HCEC 1CT (cell line): Measurements from ENCODE around the gene SLC37A3.
"Not testable (repeated sequence)": the region's sequence is repeated elsewhere in the genome, so short reads cannot be mapped to it uniquely, and the experiment has no call there.

Experiments
- DNase-seq: peaks from one replicate; pipeline ENCODE4 v3.0.0-alpha.2; 2017

The SLC37A3 gene

GRCh38 chr7:140397784-140398750 is at the start of gene SLC37A3:
TSS of gene SLC37A3 (minus strand) at chr7:140398530. CDS start at chr7:140382526, 16,004 bp downstream.
- peak; percentile 68 for DNase-seq

GRCh38 chr7:140447841-140448240 is 49.5 kb upstream of the SLC37A3 start:
- no peak for DNase-seq

GRCh38 chr7:140446467-140446866 is 48.1 kb upstream of the SLC37A3 start:
- DNase-seq = no peak

GRCh38 chr7:140441519-140441918 is 43.2 kb upstream of the SLC37A3 start:
- DNase-seq = no peak

- no peak for DNase-seq
Measured at GRCh38 chr7:140440593-140440992, 42.3 kb upstream of the SLC37A3 start.

GRCh38 chr7:140439359-140439758 is 41.0 kb upstream of the SLC37A3 start:
- DNase-seq = no peak

GRCh38 chr7:140435252-140435895 is 37.0 kb upstream of the SLC37A3 start:
- DNase-seq = no peak

- DNase-seq = no peak
Measured at GRCh38 chr7:140433396-140433795, 35.1 kb upstream of the SLC37A3 start.

GRCh38 chr7:140426130-140426529 is 27.8 kb upstream of the SLC37A3 start:
- no peak for DNase-seq

GRCh38 chr7:140425718-140426117 is 27.4 kb upstream of the SLC37A3 start:
- DNase-seq = no peak

- DNase-seq = no peak
Measured at GRCh38 chr7:140423501-140423900, 25.2 kb upstream of the SLC37A3 start.

GRCh38 chr7:140421521-140421920 is 23.2 kb upstream of the SLC37A3 start:
- no peak for DNase-seq

GRCh38 chr7:140418653-140419052 is 20.3 kb upstream of the SLC37A3 start:
- DNase-seq = no peak

- DNase-seq = not testable (repeated sequence)
Measured at GRCh38 chr7:140418156-140418472, 19.8 kb upstream of the SLC37A3 start.

- DNase-seq = no peak
Measured at GRCh38 chr7:140417456-140418155, 19.3 kb upstream of the SLC37A3 start.

GRCh38 chr7:140416560-140416959 is 18.2 kb upstream of the SLC37A3 start:
- DNase-seq = no peak

- not testable (repeated sequence) for DNase-seq
Measured at GRCh38 chr7:140415816-140416215, 17.5 kb upstream of the SLC37A3 start.

- no peak for DNase-seq
Measured at GRCh38 chr7:140415361-140415760, 17.0 kb upstream of the SLC37A3 start.

- DNase-seq = no peak
Measured at GRCh38 chr7:140404565-140405065, 6.3 kb upstream of the SLC37A3 start.

GRCh38 chr7:140403878-140404564 is 5.7 kb upstream of the SLC37A3 start, which contains the start of gene RAB19:
TSS of gene RAB19 (plus strand) at chr7:140404058. CDS start at chr7:140407647, 3,589 bp downstream.
- no peak for DNase-seq

- peak; percentile 56 for DNase-seq
Measured at GRCh38 chr7:140402178-140402835, 4.0 kb upstream of the SLC37A3 start.

- DNase-seq = no peak
Measured at GRCh38 chr7:140400381-140400780, 2.1 kb upstream of the SLC37A3 start.
